HG03457 (cell line): ENCODE results near the gene TRIM47.

Experiments
- ATAC-seq: cut with Tn5 transposase; IDR thresholded peaks from one replicate; pipeline ENCODE4 v1.9.1; 2021; ENCODE audit warnings: moderate number of reproducible peaks; ENCODE audit not compliant: unreplicated experiment

The TRIM47 gene

GRCh38 chr17:75878174-75878998, at the start of gene TRIM47:
TSS of gene TRIM47 (minus strand) at chr17:75878581. CDS start at chr17:75878548, 33 bp downstream.
- no peak for ATAC-seq

GRCh38 chr17:75927286-75927922, 49.0 kb upstream of the TRIM47 start:
- no peak for ATAC-seq

- ATAC-seq, result no peak
These were observed 48.1 kb upstream of the TRIM47 start for GRCh38 chr17:75926456-75926855.

GRCh38 chr17:75925912-75926311, 47.5 kb upstream of the TRIM47 start:
- no peak for ATAC-seq

GRCh38 chr17:75925103-75925502, 46.7 kb upstream of the TRIM47 start:
- no peak for ATAC-seq

- ATAC-seq, result no peak
These were observed 44.8 kb upstream of the TRIM47 start for GRCh38 chr17:75922963-75923874.

GRCh38 chr17:75922173-75922961, 44.0 kb upstream of the TRIM47 start:
- no peak for ATAC-seq

- ATAC-seq, result no peak
These were observed 43.2 kb upstream of the TRIM47 start for GRCh38 chr17:75921596-75921995.

- ATAC-seq, result no peak
These were observed 41.7 kb upstream of the TRIM47 start for GRCh38 chr17:75920045-75920560.

GRCh38 chr17:75919611-75920010, 41.2 kb upstream of the TRIM47 start:
- ATAC-seq, result no peak

GRCh38 chr17:75917917-75918445, 39.6 kb upstream of the TRIM47 start:
- no peak for ATAC-seq

GRCh38 chr17:75917141-75917916, 38.9 kb upstream of the TRIM47 start:
- no peak for ATAC-seq

GRCh38 chr17:75915268-75915667, 36.9 kb upstream of the TRIM47 start:
- ATAC-seq, result no peak

- no peak for ATAC-seq
These were observed 36.4 kb upstream of the TRIM47 start for GRCh38 chr17:75914643-75915267.

GRCh38 chr17:75913537-75914210, 35.3 kb upstream of the TRIM47 start:
- no peak for ATAC-seq

- no peak for ATAC-seq
These were observed 32.3 kb upstream of the TRIM47 start for GRCh38 chr17:75910699-75911098.

- no peak for ATAC-seq
These were observed 31.5 kb upstream of the TRIM47 start for GRCh38 chr17:75909812-75910274.
